GM23248 (cell line): ENCODE data around the gene NETO1. TPM values are rescaled to one million over a fixed set of nuclear protein-coding genes. Genes with fewer than 3 reads are reported as not detected.
A peak's percentile ranks its signal among the peaks of the same experiment; 100 is the strongest.

Experiments used
- DNase-seq: peaks from one replicate; pipeline ENCODE4 v3.0.0-alpha.2; 2015
- H2AFZ ChIP-seq: fragments of 200-600 bp; sonication (generic); 2 replicates; pipeline ENCODE4 v1.6.1; 2016; ENCODE audit warnings: antibody characterized with exemption
- H3F3A ChIP-seq: fragments of 200-600 bp; sonication (generic); 2 replicates; pipeline ENCODE4 v1.6.1; 2016; ENCODE audit warnings: mild to moderate bottlenecking, antibody characterized with exemption, mixed run types; ENCODE audit not compliant: insufficient read depth
- H3K27ac ChIP-seq: fragments of 200-600 bp; sonication (generic); 2 replicates; pipeline ENCODE4 v1.5.1; 2016; ENCODE audit warnings: mild to moderate bottlenecking
- H3K27me3 ChIP-seq: fragments of 200-600 bp; sonication (generic); replicated peaks from 2 replicates; pipeline ENCODE4 v1.6.1; 2016; ENCODE audit warnings: mild to moderate bottlenecking; ENCODE audit not compliant: insufficient read depth
- H3K36me3 ChIP-seq: fragments of 200-600 bp; sonication (generic); 2 replicates; pipeline ENCODE4 v1.6.1; 2016; ENCODE audit warnings: low read depth, mild to moderate bottlenecking
- H3K4me1 ChIP-seq: fragments of 200-600 bp; sonication (generic); 2 replicates; pipeline ENCODE4 v1.6.1; 2016; ENCODE audit warnings: mild to moderate bottlenecking; ENCODE audit not compliant: insufficient read depth
- H3K4me2 ChIP-seq: fragments of 200-600 bp; sonication (generic); one replicate; pipeline ENCODE4 v1.6.1; 2016; ENCODE audit warnings: mild to moderate bottlenecking; ENCODE audit not compliant: unreplicated experiment
- H3K4me3 ChIP-seq: fragments of 200-600 bp; sonication (generic); 2 replicates; pipeline ENCODE4 v1.5.1; 2016; ENCODE audit warnings: mild to moderate bottlenecking
- H3K79me2 ChIP-seq: fragments of 200-600 bp; sonication (generic); 2 replicates; pipeline ENCODE4 v1.6.1; 2016; ENCODE audit warnings: mild to moderate bottlenecking; ENCODE audit not compliant: insufficient read depth
- H3K9ac ChIP-seq: fragments of 200-600 bp; sonication (generic); 2 replicates; pipeline ENCODE4 v1.6.1; 2016; ENCODE audit warnings: mild to moderate bottlenecking
- H3K9me2 ChIP-seq: fragments of 200-600 bp; sonication (generic); 2 replicates; pipeline ENCODE4 v1.6.1; 2016; ENCODE audit warnings: mixed run types, mild to moderate bottlenecking, moderate library complexity; ENCODE audit not compliant: insufficient read depth
- H3K9me3 ChIP-seq: fragments of 200-600 bp; sonication (generic); one replicate; pipeline ENCODE4 v1.6.1; 2017; ENCODE audit warnings: low read depth
- H4K20me1 ChIP-seq: fragments of 200-600 bp; sonication (generic); 2 replicates; pipeline ENCODE4 v1.6.0; 2016; ENCODE audit not compliant: insufficient read depth
- EZH2 ChIP-seq: fragments of 200-600 bp; sonication (generic); IDR thresholded peaks from 2 replicates; pipeline ENCODE4 v1.6.1; 2018; ENCODE audit warnings: antibody characterized with exemption, mild to moderate bottlenecking; ENCODE audit not compliant: insufficient read depth, poor library complexity, severe bottlenecking
- EZH2phosphoT487 ChIP-seq: fragments of 200-600 bp; sonication (generic); IDR thresholded peaks from 2 replicates; pipeline ENCODE4 v1.6.1; 2018; ENCODE audit warnings: antibody characterized with exemption, moderate library complexity, mild to moderate bottlenecking, low read depth; ENCODE audit not compliant: insufficient read depth
- WGBS, 2 experiments: methylation state at CpG; one replicate each; pipeline ENCODE4 v1.1.6; 2015 to 2017; ENCODE audit warnings: low lambda C conversion rate in 2 of 2, low coverage in 1 of 2; ENCODE audit errors: missing lambda C conversion rate in 2 of 2; 5-methylcytosine and 5-hydroxymethylcytosine counted together
- in situ Hi-C: fragments of 300-500 bp; cut with MboI; formaldehyde crosslinking; loops from 2 replicates; pipeline ENCODE4 v1.15.0; 2020
- polyA plus RNA-seq: library from polyadenylated mRNA; unstranded; fragments of >200 nt; fragmentation: Nextera tagmentation; extraction: Ambion mirVana; gene quantifications from 2 replicates; pipeline ENCODE4 v1.2.1, GENCODE V29; 2016
- total RNA-seq: library from RNA; depleted of rRNA; stranded (reverse); fragments of >200 nt; shearing (Covaris generic); gene quantifications from 2 replicates; pipeline ENCODE4 v1.2.3, GENCODE V29; 2014

NETO1 gene
- total and polyA plus RNA-seq, 2 experiments from 2014 or later: not detected

DNA sequence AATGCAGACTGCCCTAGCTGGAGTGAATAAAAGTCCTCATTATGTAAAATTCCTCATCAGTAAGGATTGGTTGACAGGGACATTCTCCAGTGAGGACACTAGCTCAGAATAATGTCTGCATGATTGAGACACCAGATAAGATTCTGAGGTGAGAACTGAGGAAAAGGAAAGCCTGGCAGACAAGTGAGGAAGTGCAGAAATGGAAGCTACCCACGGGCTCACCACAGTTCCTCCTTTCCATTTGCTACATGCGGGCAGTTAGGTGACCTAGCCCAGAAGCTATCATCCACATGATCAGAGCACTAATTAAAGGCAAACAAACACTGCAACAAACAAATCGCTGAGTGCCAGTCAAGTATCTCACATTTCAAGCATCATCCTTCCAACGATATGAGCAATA lies 27.7 kb downstream of the NETO1 start:
- TF ChIP-seq EZH2 (no peak), EZH2phosphoT487 (no peak)
- no peak overlapping the region for H3K9ac ChIP-seq
- H3K4me1 ChIP-seq: no peaks in the 10 kb centered on the region
- no peaks in the 10 kb centered on the region for H3K27me3 ChIP-seq
- DNase-seq: no peak
- H3K4me2 ChIP-seq: no peak overlapping the region
- H3K4me3 ChIP-seq: no peak overlapping the region
- H3K27ac ChIP-seq: no peak overlapping the region
- no peaks in the 10 kb centered on the region for H3F3A ChIP-seq
- no peaks in the 10 kb centered on the region for H3K9me2 ChIP-seq
- no peaks in the 10 kb centered on the region for H3K9me3 ChIP-seq
- in situ Hi-C loops: no loop called here
- 13 to 15% methylated on average over 4 of the region's 4 CpGs for WGBS, 2 experiments
- H3K79me2 ChIP-seq: no peaks in the 10 kb centered on the region
- H2AFZ ChIP-seq: no peak overlapping the region
- no peaks in the 10 kb centered on the region for H3K36me3 ChIP-seq
- no peaks in the 10 kb centered on the region for H4K20me1 ChIP-seq

DNA sequence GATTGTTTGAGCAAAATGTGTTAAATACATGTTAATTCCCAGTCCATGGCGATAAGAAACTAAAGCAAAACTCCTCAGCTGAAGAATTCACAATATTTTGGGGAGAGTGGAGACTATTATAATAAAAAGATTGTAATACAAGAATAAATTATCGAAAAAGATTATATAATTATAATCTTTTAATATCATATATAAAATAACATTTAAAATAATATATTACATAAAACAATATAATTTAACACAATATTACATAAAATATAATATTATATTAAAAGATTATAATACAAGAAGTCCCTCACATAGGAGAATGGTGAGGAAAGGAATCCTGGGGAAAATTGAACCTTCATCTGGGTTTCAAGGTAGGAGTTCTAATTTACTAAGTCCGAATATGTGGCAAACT lies 33.1 kb downstream of the NETO1 start:
- H4K20me1 ChIP-seq: no peaks in the 10 kb centered on the region
- DNase-seq: no peak
- in situ Hi-C loops: no loop called here
- H3K36me3 ChIP-seq: no peaks in the 10 kb centered on the region
- H3K9me2 ChIP-seq: no peaks in the 10 kb centered on the region
- no peaks in the 10 kb centered on the region for H3K9me3 ChIP-seq
- no peaks in the 10 kb centered on the region for H3K79me2 ChIP-seq
- no peak overlapping the region for H2AFZ ChIP-seq
- 13 to 21% methylated on average over 3 of the region's 3 CpGs for WGBS, 2 experiments
- no peak overlapping the region for H3K4me2 ChIP-seq
- TF ChIP-seq EZH2phosphoT487 (no peak), EZH2 (no peak)
- no peak overlapping the region for H3K27ac ChIP-seq
- no peak overlapping the region for H3K9ac ChIP-seq
- no peaks in the 10 kb centered on the region for H3K4me1 ChIP-seq
- H3K27me3 ChIP-seq: no peaks in the 10 kb centered on the region
- no peak overlapping the region for H3K4me3 ChIP-seq
- no peaks in the 10 kb centered on the region for H3F3A ChIP-seq

DNA sequence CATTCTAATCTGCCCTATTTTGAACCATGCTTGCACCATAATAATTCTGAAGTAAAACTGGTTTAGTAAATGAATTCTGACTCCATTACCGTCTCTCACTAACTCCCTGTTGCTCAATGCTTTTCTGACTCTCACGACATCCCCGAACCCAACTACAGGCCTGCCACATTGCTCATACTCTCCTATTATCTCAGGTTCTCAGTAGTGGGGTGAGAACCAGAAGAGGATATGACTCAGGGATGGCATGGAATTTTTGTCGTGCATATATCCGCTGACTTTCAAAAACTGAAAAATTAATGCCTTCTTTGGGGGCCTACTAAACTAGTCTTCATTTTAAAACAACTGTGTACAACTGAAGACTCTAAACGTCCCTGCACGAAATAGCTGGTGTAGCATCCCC lies 34.3 kb downstream of the NETO1 start:
- no peak overlapping the region for H3K9ac ChIP-seq
- H3K9me3 ChIP-seq: no peaks in the 10 kb centered on the region
- H3K36me3 ChIP-seq: no peaks in the 10 kb centered on the region
- H3K27ac ChIP-seq: no peak overlapping the region
- H3K4me1 ChIP-seq: no peaks in the 10 kb centered on the region
- no peak overlapping the region for H2AFZ ChIP-seq
- H3K27me3 ChIP-seq: no peaks in the 10 kb centered on the region
- no peaks in the 10 kb centered on the region for H3F3A ChIP-seq
- no peak for TF ChIP-seq EZH2
- TF ChIP-seq EZH2phosphoT487: no peak
- no peak overlapping the region for H3K4me3 ChIP-seq
- no peaks in the 10 kb centered on the region for H3K9me2 ChIP-seq
- H4K20me1 ChIP-seq: no peaks in the 10 kb centered on the region
- no peak for DNase-seq
- H3K79me2 ChIP-seq: no peaks in the 10 kb centered on the region
- WGBS, 2 experiments: 42 to 51% methylated on average over 7 of the region's 7 CpGs
- H3K4me2 ChIP-seq: no peak overlapping the region
- in situ Hi-C loops: no loop called here

DNA sequence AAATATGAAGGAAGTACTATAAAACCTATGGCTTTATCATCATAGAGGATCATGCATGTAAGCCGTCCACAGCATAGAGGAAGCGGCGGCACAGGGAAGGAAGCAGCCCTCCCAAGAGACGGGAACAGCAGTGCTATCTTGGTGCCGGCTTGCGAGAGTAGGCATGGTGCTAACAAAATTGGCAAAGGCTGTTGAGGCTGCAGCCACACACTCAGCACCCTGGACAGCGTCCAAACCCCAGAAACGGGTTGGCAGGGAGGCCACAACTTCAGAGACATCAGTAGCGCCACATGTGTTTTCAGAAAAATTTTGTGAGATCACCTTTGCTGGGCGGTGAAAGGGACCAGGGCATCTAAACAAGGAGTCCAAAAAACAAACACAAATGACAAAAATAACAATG lies 37.7 kb downstream of the NETO1 start:
- H3K4me3 ChIP-seq: no peak overlapping the region
- WGBS, 2 experiments: 27 to 30% methylated on average over 10 of the region's 10 CpGs
- no peaks in the 10 kb centered on the region for H3K9me3 ChIP-seq
- H3K9ac ChIP-seq: no peak overlapping the region
- H2AFZ ChIP-seq: no peak overlapping the region
- no peaks in the 10 kb centered on the region for H3K27me3 ChIP-seq
- H4K20me1 ChIP-seq: no peaks in the 10 kb centered on the region
- no peak overlapping the region for H3K4me2 ChIP-seq
- TF ChIP-seq EZH2phosphoT487: no peak
- no peak for TF ChIP-seq EZH2
- DNase-seq: peak; percentile 3
- no peaks in the 10 kb centered on the region for H3F3A ChIP-seq
- H3K4me1 ChIP-seq: no peaks in the 10 kb centered on the region
- no peaks in the 10 kb centered on the region for H3K79me2 ChIP-seq
- H3K36me3 ChIP-seq: no peaks in the 10 kb centered on the region
- H3K27ac ChIP-seq: no peak overlapping the region
- no peaks in the 10 kb centered on the region for H3K9me2 ChIP-seq
- in situ Hi-C loops: no loop called here

DNA sequence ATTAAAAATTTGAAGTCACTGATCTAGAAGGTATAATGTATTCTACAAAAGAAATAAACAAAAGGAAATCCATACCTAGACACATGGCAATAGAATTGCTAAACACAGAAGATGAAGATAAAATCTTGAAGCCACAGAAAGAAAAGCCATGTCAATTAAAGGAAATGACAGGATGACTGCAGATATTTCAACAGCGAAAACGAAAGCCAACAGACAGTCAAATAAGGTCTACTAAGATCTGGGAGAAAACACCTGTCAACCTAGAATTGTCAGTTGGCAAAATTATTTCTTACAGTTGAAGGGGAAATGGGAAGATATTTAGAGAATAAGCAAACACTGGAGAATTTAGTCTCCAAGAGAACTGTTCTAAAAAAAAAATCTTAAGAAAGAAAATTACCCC lies 39.2 kb downstream of the NETO1 start:
- H3K4me3 ChIP-seq: no peak overlapping the region
- TF ChIP-seq EZH2 (no peak), EZH2phosphoT487 (no peak)

More for the DNA sequence above, 39.2 kb downstream of the NETO1 start:
- H3K27me3 ChIP-seq: no peaks in the 10 kb centered on the region
- no peak overlapping the region for H3K4me2 ChIP-seq
- no peaks in the 10 kb centered on the region for H3K79me2 ChIP-seq
- H2AFZ ChIP-seq: no peak overlapping the region
- H4K20me1 ChIP-seq: no peaks in the 10 kb centered on the region
- H3K9me2 ChIP-seq: no peaks in the 10 kb centered on the region
- H3K27ac ChIP-seq: no peak overlapping the region
- H3K9ac ChIP-seq: no peak overlapping the region
- no peaks in the 10 kb centered on the region for H3K9me3 ChIP-seq
- no peaks in the 10 kb centered on the region for H3K4me1 ChIP-seq
- no peaks in the 10 kb centered on the region for H3K36me3 ChIP-seq
- in situ Hi-C loops: no loop called here
- 32 to 39% methylated on average over 2 of the region's 2 CpGs for WGBS, 2 experiments
- no peaks in the 10 kb centered on the region for H3F3A ChIP-seq
- no peak for DNase-seq
